ENCODE measurements around the gene SLAIN1.

The SLAIN1 gene

DNA sequence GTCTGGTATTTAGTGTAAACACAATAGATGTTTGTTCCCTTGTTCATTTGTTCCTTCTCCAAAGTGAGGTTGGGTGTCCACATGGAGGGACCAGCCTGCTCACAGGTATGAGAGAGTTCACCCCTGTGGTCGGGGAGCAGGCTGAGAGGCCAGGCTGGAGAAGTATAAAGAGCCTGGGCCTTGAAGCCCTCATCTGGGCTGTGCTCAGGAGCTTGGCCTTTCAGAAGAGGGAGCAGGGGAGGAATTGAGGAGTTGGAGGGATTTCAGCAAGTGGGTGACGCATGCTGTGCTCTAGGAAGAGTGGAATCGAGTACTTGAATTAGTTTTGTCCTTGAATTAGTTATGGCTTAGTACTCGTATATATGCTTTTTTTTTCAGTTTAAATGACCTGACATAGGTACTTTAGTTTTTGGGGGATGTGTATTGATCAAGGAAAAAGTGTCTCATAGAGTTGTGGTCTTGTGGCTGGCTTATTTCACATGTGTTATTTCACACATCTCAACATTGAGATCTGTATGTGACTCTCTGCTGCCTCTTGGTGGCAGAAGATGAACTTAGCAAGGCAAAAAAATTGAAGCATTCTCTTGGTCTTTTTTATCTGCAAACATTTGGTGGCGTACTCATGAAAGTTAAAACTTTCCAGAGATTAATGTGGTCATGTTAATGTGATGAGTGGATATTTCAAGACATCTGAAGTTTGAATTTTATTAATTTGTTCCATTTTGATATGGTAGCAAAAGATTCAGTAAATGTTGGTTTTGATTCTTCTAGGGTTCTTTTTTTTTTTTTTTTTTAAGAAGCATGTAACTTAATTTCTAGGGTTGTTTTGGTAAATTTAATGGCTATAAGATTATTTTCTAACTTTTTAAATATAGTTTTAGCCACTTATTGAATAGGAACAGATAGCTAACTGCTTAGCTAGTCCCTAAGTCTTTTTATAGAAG is 54.3 kb downstream of the SLAIN1 start:
- Histone ChIP-seq H4K8ac (ENCODE audit: low read length) (no peak overlapping the region), H2AK5ac (ENCODE audit: low read length, severe bottlenecking) (no peak overlapping the region), H2BK15ac (ENCODE audit: low read depth, poor library complexity, severe bottlenecking) (no peak overlapping the region), H3K27ac (ENCODE audit: low read length, poor library complexity, severe bottlenecking) (no peak overlapping the region), H2AFZ (ENCODE audit: low read depth, low read length) (no peak overlapping the region), H2BK5ac (ENCODE audit: low read depth, low read length, poor library complexity, severe bottlenecking) (no peak overlapping the region), H3K4ac (ENCODE audit: low read depth in 1 of 2, low read length in 2 of 2) (no peak overlapping the region), H4K91ac (ENCODE audit: low read length) (no peak overlapping the region), H3K4me3 (ENCODE audit: insufficient read depth in 1 of 2, low read depth in 1 of 2, low read length in 2 of 2) (no peak overlapping the region), H3K4me1 (ENCODE audit: control insufficient read depth, insufficient read depth, low read depth, low read length) (no peaks in the 10 kb centered on the region), H2BK12ac (ENCODE audit: low read length in 2 of 2) (no peak overlapping the region), H3K79me1 (replicated peaks; ENCODE audit: low read length, poor library complexity, severe bottlenecking) (no peaks in the 10 kb centered on the region), H3K27me3 (ENCODE audit: control insufficient read depth in 1 of 2, insufficient read depth in 1 of 2, low read length in 2 of 2) (no peaks in the 10 kb centered on the region), H3K23ac (ENCODE audit: low read length in 2 of 2) (no peak overlapping the region), H3K4me2 (ENCODE audit: low read length, poor library complexity, severe bottlenecking) (no peak overlapping the region), H3K18ac (ENCODE audit: low read depth in 1 of 2, low read length in 2 of 2) (no peak overlapping the region), H3K9ac (ENCODE audit: low read length) (no peak overlapping the region), H3K36me3 (ENCODE audit: control insufficient read depth in 1 of 2, insufficient read depth in 2 of 2, low read depth in 1 of 2, low read length in 2 of 2) (no peaks in the 10 kb centered on the region), H3K14ac (ENCODE audit: low read length in 2 of 2) (no peak overlapping the region), H3K9me3 (ENCODE audit: control insufficient read depth, low read length) (no peaks in the 10 kb centered on the region), H2BK120ac (ENCODE audit: low read depth, low read length) (no peak overlapping the region)
- peak; percentile 56 for DNase-seq
- 63% methylated on average over 5 of the region's 5 CpGs for WGBS

GRCh38 chr13:77752512-77753069 is 55.1 kb downstream of the SLAIN1 start:
- Histone ChIP-seq H3K9ac (ENCODE audit: low read length) (no peak overlapping the region), H3K9me3 (ENCODE audit: control insufficient read depth, low read length) (no peaks in the 10 kb centered on the region), H4K8ac (ENCODE audit: low read length) (no peak overlapping the region), H2BK5ac (ENCODE audit: low read depth, low read length, poor library complexity, severe bottlenecking) (no peak overlapping the region), H3K18ac (ENCODE audit: low read depth in 1 of 2, low read length in 2 of 2) (no peak overlapping the region), H2AFZ (ENCODE audit: low read depth, low read length) (no peak overlapping the region), H3K36me3 (ENCODE audit: control insufficient read depth in 1 of 2, insufficient read depth in 2 of 2, low read depth in 1 of 2, low read length in 2 of 2) (no peaks in the 10 kb centered on the region), H2BK12ac (ENCODE audit: low read length in 2 of 2) (no peak overlapping the region), H2BK120ac (ENCODE audit: low read depth, low read length) (no peak overlapping the region), H3K4me2 (ENCODE audit: low read length, poor library complexity, severe bottlenecking) (no peak overlapping the region), H4K91ac (ENCODE audit: low read length) (no peak overlapping the region), H3K14ac (ENCODE audit: low read length in 2 of 2) (no peak overlapping the region), H3K4ac (ENCODE audit: low read depth in 1 of 2, low read length in 2 of 2) (no peak overlapping the region), H3K27ac (ENCODE audit: low read length, poor library complexity, severe bottlenecking) (no peak overlapping the region), H3K27me3 (ENCODE audit: control insufficient read depth in 1 of 2, insufficient read depth in 1 of 2, low read length in 2 of 2) (no peaks in the 10 kb centered on the region), H3K4me3 (ENCODE audit: insufficient read depth in 1 of 2, low read depth in 1 of 2, low read length in 2 of 2) (no peak overlapping the region), H3K4me1 (ENCODE audit: control insufficient read depth, insufficient read depth, low read depth, low read length) (no peaks in the 10 kb centered on the region), H3K79me1 (replicated peaks; ENCODE audit: low read length, poor library complexity, severe bottlenecking) (no peaks in the 10 kb centered on the region), H2BK15ac (ENCODE audit: low read depth, poor library complexity, severe bottlenecking) (no peak overlapping the region), H3K23ac (ENCODE audit: low read length in 2 of 2) (no peak overlapping the region), H2AK5ac (ENCODE audit: low read length, severe bottlenecking) (no peak overlapping the region)
- WGBS, result 57% methylated on average over 5 of the region's 5 CpGs
- DNase-seq, result no peak

DNA sequence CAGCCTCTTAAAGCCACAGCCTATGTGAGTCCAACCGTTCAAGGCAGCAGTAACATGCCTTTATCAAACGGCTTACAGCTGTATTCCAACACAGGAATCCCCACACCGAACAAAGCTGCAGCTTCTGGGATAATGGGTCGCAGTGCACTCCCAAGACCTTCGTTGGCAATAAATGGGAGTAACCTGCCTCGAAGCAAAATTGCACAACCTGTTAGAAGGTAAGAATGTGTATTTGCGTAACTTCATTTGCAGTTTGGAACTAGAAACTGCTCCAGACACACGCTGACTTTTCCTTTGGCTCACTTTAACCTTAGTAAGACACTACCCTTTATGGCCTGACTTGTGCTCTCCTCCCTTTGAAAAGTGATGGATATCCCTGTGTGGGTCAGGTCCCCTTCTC is 63.4 kb downstream of the SLAIN1 start:
- Histone ChIP-seq H2BK12ac (ENCODE audit: low read length in 2 of 2) (no peak overlapping the region), H4K8ac (ENCODE audit: low read length) (no peak overlapping the region), H2BK120ac (ENCODE audit: low read depth, low read length) (no peak overlapping the region), H2AFZ (ENCODE audit: low read depth, low read length) (no peak overlapping the region), H3K9me3 (ENCODE audit: control insufficient read depth, low read length) (no peaks in the 10 kb centered on the region), H3K4me3 (ENCODE audit: insufficient read depth in 1 of 2, low read depth in 1 of 2, low read length in 2 of 2) (no peak overlapping the region), H3K14ac (ENCODE audit: low read length in 2 of 2) (no peak overlapping the region), H2BK5ac (ENCODE audit: low read depth, low read length, poor library complexity, severe bottlenecking) (no peak overlapping the region), H3K79me1 (replicated peaks; ENCODE audit: low read length, poor library complexity, severe bottlenecking) (no peaks in the 10 kb centered on the region), H3K27me3 (ENCODE audit: control insufficient read depth in 1 of 2, insufficient read depth in 1 of 2, low read length in 2 of 2) (no peaks in the 10 kb centered on the region), H3K4ac (ENCODE audit: low read depth in 1 of 2, low read length in 2 of 2) (no peak overlapping the region), H2BK15ac (ENCODE audit: low read depth, poor library complexity, severe bottlenecking) (no peak overlapping the region), H3K4me1 (ENCODE audit: control insufficient read depth, insufficient read depth, low read depth, low read length) (no peaks in the 10 kb centered on the region), H2AK5ac (ENCODE audit: low read length, severe bottlenecking) (no peak overlapping the region), H3K36me3 (ENCODE audit: control insufficient read depth in 1 of 2, insufficient read depth in 2 of 2, low read depth in 1 of 2, low read length in 2 of 2) (no peaks in the 10 kb centered on the region), H3K9ac (ENCODE audit: low read length) (no peak overlapping the region), H3K23ac (ENCODE audit: low read length in 2 of 2) (no peak overlapping the region), H3K27ac (ENCODE audit: low read length, poor library complexity, severe bottlenecking) (no peak overlapping the region), H3K4me2 (ENCODE audit: low read length, poor library complexity, severe bottlenecking) (no peak overlapping the region), H3K18ac (ENCODE audit: low read depth in 1 of 2, low read length in 2 of 2) (no peak overlapping the region), H4K91ac (ENCODE audit: low read length) (no peak overlapping the region)
- DNase-seq, result no peak
- 88% methylated on average over 8 of the region's 8 CpGs for WGBS

GRCh38 chr13:77767413-77767812 is 69.9 kb downstream of the SLAIN1 start:
- no peak for DNase-seq
- H3K36me3 ChIP-seq (ENCODE audit: control insufficient read depth in 1 of 2, insufficient read depth in 2 of 2, low read depth in 1 of 2, low read length in 2 of 2), result no peaks in the 10 kb centered on the region
- no peaks in the 10 kb centered on the region for H3K79me1 ChIP-seq (replicated peaks; ENCODE audit: low read length, poor library complexity, severe bottlenecking)
- H3K4me3 ChIP-seq (ENCODE audit: insufficient read depth in 1 of 2, low read depth in 1 of 2, low read length in 2 of 2), result no peak overlapping the region
- no peaks in the 10 kb centered on the region for H3K4me1 ChIP-seq (ENCODE audit: control insufficient read depth, insufficient read depth, low read depth, low read length)
- no peak overlapping the region for H3K18ac ChIP-seq (ENCODE audit: low read depth in 1 of 2, low read length in 2 of 2)
- H2BK120ac ChIP-seq (ENCODE audit: low read depth, low read length), result no peak overlapping the region
- no peak overlapping the region for H3K4me2 ChIP-seq (ENCODE audit: low read length, poor library complexity, severe bottlenecking)
- no peak overlapping the region for H3K14ac ChIP-seq (ENCODE audit: low read length in 2 of 2)
- no peak overlapping the region for H4K91ac ChIP-seq (ENCODE audit: low read length)
- no peaks in the 10 kb centered on the region for H3K27me3 ChIP-seq (ENCODE audit: control insufficient read depth in 1 of 2, insufficient read depth in 1 of 2, low read length in 2 of 2)
- H3K4ac ChIP-seq (ENCODE audit: low read depth in 1 of 2, low read length in 2 of 2), result no peak overlapping the region
- H4K8ac ChIP-seq (ENCODE audit: low read length), result no peak overlapping the region
- H2BK5ac ChIP-seq (ENCODE audit: low read depth, low read length, poor library complexity, severe bottlenecking), result no peak overlapping the region
- H2AFZ ChIP-seq (ENCODE audit: low read depth, low read length), result no peak overlapping the region
- 72% methylated on average over 4 of the region's 5 CpGs for WGBS
- H3K9me3 ChIP-seq (ENCODE audit: control insufficient read depth, low read length), result peaks cover 6% of the 10 kb centered on the region
- no peak overlapping the region for H2BK12ac ChIP-seq (ENCODE audit: low read length in 2 of 2)
- H3K27ac ChIP-seq (ENCODE audit: low read length, poor library complexity, severe bottlenecking), result no peak overlapping the region
- no peak overlapping the region for H2BK15ac ChIP-seq (ENCODE audit: low read depth, poor library complexity, severe bottlenecking)
- no peak overlapping the region for H2AK5ac ChIP-seq (ENCODE audit: low read length, severe bottlenecking)
- no peak overlapping the region for H3K9ac ChIP-seq (ENCODE audit: low read length)
- H3K23ac ChIP-seq (ENCODE audit: low read length in 2 of 2), result no peak overlapping the region
